NCI-H345 treated with DMSO at 0.1 percent for 48 hours (cell line): Measurements from ENCODE around the gene C12orf57.

Experiments used
- DNase-seq: peaks from one replicate; lab custom pipeline; 2025; ENCODE audit not compliant: unreplicated experiment; lab: John Stamatoyannopoulos, UW

Gene C12orf57

DNA sequence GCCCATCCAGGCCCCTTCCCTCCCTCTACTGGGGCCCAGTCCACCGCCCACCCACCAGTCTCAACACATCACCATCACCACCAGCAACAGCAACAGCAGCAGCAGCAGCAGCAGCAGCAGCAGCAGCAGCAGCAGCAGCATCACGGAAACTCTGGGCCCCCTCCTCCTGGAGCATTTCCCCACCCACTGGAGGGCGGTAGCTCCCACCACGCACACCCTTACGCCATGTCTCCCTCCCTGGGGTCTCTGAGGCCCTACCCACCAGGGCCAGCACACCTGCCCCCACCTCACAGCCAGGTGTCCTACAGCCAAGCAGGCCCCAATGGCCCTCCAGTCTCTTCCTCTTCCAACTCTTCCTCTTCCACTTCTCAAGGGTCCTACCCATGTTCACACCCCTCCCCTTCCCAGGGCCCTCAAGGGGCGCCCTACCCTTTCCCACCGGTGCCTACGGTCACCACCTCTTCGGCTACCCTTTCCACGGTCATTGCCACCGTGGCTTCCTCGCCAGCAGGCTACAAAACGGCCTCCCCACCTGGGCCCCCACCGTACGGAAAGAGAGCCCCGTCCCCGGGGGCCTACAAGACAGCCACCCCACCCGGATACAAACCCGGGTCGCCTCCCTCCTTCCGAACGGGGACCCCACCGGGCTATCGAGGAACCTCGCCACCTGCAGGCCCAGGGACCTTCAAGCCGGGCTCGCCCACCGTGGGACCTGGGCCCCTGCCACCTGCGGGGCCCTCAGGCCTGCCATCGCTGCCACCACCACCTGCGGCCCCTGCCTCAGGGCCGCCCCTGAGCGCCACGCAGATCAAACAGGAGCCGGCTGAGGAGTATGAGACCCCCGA, 7.0 kb upstream of the C12orf57 start:
- no peak for DNase-seq

DNA sequence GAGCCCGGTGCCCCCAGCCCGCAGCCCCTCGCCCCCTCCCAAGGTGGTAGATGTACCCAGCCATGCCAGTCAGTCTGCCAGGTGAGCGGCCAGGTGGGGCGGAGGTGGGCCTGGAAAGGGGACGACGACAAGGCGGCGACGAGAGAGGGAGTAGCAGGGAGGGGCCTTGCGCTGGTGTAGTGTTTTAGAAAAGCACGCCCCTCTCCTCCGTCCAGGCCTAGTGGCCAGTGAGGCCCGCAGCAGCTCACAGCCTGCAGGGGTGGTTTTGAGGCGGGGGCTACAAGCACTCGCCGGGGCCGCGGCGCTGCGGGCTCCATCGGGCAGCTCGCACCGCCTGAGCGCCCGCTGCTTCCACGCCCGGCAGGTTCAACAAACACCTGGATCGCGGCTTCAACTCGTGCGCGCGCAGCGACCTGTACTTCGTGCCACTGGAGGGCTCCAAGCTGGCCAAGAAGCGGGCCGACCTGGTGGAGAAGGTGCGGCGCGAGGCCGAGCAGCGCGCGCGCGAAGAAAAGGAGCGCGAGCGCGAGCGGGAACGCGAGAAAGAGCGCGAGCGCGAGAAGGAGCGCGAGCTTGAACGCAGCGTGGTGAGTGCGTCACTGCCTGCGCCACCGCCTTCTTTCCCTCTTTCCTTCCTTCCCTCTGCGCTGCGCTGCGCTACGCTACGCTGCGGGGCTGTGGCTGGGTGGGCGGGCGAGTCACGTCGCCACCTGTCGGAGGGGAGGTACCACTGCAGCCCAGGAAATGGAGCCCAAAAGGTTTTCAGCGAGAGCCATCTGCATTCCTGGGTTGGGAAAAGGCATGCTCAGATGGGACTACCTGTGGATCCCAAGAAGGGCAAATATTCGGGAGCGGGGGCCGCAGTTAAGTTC, 6.1 kb upstream of the C12orf57 start:
- peak; percentile 91 for DNase-seq

DNA sequence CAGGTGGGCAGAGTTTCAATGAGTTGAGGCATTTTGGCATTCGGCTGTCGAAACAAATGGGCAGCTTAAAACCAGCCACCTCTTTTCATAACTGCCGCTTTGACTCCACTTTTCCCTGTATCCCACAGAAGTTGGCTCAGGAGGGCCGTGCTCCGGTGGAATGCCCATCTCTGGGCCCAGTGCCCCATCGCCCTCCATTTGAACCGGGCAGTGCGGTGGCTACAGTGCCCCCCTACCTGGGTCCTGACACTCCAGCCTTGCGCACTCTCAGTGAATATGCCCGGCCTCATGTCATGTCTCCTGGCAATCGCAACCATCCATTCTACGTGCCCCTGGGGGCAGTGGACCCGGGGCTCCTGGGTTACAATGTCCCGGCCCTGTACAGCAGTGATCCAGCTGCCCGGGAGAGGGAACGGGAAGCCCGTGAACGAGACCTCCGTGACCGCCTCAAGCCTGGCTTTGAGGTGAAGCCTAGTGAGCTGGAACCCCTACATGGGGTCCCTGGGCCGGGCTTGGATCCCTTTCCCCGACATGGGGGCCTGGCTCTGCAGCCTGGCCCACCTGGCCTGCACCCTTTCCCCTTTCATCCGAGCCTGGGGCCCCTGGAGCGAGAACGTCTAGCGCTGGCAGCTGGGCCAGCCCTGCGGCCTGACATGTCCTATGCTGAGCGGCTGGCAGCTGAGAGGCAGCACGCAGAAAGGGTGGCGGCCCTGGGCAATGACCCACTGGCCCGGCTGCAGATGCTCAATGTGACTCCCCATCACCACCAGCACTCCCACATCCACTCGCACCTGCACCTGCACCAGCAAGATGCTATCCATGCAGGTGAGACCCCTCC, 5.2 kb upstream of the C12orf57 start:
- no peak for DNase-seq

DNA sequence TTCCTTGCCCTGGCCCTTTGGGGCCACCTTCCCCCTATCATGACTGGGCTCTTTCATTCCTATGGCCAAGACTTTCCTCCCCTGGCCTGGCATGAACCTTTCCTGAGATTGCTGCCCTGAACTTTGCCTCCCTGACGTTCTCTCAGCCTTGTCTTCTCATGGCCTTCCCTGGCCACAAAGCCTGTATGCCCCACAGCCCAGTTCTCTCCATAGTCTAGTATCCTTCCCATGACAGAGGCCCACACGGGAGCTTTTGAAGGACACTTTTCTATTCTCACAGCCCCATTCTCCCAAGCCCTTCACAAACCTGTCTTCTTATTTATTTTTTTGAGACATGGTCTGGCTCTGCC, 4.7 kb upstream of the C12orf57 start:
- DNase-seq: no peak

DNA sequence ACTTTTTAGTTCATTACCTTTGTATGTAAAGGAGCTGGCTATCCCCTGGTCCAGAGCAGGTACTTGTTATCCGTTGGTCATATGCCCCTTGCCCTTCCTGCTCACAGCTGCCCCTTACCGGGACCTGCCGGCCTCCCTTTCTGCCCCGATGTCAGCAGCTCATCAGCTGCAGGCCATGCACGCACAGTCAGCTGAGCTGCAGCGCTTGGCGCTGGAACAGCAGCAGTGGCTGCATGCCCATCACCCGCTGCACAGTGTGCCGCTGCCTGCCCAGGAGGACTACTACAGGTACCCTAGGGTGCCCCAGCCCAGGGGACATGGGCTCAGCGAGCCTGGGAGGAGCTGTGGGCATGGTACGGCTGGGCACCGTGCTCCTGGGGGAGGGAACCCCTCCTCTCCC, 2.6 kb upstream of the C12orf57 start:
- DNase-seq: no peak

DNA sequence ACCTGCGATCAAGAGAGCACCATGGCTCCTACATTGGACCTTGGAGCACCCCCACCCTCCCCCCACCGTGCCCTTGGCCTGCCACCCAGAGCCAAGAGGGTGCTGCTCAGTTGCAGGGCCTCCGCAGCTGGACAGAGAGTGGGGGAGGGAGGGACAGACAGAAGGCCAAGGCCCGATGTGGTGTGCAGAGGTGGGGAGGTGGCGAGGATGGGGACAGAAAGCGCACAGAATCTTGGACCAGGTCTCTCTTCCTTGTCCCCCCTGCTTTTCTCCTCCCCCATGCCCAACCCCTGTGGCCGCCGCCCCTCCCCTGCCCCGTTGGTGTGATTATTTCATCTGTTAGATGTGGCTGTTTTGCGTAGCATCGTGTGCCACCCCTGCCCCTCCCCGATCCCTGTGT, 2.0 kb upstream of the C12orf57 start:
- DNase-seq: no peak

DNA sequence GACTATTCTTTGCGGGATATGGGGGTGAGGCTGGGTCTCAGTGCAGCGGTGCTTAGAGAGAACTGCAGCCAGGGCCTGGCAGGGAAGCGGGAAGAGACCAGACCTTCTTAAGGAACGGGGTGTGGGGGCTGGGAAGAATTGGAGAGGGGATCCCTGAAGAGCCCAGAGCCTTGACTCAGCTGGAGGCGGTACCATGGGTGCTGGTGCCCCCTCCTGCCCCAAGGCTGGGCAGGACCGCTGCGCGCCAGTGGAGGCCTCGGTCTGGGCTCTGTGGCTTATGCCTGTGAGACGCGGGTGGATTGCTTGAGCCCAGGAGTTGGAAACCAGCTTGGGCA, 1.5 kb upstream of the C12orf57 start:
- DNase-seq: no peak

DNA sequence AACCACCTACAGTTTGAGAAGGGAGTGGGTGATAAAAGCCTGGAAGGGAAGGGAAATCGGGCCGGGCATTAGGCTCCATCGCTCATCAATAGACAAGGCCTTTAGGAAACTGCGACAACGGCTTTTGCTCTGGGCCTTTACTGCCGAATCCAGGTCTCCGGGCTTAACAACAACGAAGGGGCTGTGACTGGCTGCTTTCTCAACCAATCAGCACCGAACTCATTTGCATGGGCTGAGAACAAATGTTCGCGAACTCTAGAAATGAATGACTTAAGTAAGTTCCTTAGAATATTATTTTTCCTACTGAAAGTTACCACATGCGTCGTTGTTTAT, 467 bp upstream of the C12orf57 start:
- peak; percentile 91 for DNase-seq

DNA sequence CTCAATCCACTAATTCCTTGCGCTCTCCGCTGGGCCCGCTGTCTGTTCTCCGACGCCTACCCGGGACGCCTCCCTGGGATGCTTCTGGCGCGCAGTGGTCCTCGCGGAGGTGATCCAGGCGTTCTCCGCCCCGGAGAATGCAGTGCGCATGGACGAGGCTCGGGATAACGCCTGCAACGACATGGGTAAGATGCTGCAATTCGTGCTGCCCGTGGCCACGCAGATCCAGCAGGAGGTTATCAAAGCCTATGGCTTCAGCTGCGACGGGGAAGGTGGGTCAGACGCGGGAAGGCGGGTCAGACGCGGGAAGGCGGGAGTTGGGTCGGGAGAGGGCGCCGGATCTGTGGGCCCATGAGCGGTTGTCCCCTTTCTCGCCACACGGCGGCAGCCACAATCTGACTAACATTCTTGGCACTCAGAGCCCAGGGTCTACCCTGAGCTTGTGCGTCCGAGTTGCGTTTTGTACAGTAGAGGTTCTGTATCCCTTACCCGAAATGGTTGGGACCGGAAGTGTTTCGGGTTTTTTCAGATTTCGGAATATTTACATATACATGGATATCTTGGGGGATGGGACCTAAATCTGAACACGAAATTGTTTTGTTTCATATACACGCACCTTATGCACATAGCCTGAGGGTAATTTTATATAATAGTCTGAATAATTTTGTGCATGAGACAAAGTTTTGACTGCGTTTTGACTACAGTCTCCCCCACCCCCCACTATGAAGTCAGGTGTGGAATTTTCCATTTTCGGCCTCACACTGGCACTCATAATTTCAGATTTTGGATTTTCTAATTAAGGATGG, 762 bp downstream of the C12orf57 start:
- DNase-seq: peak; percentile 96

DNA sequence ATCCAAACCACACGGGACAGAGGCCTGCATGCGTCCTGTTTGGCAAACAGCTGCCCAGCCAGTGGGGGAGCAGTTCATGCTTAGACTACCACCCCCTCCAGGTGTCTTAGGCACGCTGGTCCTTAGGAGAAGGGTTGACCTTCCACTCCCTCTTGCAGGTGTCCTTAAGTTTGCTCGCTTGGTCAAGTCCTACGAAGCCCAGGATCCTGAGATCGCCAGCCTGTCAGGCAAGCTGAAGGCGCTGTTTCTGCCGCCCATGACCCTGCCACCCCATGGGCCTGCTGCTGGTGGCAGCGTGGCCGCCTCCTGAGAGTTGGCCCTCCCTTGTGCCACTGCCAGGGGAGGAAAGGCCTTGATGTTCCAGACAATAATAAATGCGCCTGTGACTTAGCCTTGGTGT, 1.8 kb downstream of the C12orf57 start:
- DNase-seq: no peak

DNA sequence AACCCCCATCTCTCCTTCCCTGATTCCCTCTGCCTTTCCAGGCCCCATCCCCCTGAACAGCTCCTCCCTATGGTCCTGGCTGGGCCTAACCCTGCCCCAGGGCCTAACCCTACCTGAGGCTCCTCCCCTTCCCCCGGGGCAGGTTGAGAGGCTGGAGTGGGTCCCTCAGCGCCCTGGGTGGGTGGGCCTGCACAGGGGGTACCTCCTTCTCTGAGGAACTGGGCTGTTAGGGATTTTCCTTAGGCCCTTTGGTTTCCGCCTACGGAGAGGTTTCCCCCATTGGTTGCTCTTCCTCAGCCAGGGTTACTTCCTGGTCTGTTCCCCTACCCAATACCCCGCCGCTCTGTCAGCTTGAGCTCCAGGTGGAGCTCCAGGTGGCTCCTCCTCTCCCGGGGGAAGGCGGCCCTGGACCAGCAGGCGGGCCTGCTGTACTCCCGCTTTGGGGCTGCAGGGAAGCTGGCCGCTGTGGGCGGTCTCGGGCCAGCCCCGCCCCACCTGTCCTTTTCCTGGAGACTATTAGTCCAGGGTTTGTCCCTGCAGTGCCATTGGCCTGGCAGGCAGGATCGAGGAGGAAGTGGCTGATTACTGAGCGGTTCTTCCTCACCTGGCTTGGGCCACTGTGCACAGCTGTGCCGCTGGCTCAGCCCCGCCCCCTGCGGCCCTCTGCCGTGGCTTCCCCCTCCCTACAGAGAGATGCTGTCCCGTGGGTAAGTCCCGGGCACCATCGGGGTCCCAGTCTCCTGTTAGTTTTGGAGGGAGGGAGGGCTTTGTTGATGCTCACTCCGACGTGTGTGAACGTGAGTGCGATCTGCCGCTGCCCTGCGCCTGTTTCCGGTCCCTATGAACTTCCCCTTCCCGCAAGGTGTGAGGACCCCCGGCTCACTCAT, 2.5 kb downstream of the C12orf57 start:
- DNase-seq: peak; percentile 92

DNA sequence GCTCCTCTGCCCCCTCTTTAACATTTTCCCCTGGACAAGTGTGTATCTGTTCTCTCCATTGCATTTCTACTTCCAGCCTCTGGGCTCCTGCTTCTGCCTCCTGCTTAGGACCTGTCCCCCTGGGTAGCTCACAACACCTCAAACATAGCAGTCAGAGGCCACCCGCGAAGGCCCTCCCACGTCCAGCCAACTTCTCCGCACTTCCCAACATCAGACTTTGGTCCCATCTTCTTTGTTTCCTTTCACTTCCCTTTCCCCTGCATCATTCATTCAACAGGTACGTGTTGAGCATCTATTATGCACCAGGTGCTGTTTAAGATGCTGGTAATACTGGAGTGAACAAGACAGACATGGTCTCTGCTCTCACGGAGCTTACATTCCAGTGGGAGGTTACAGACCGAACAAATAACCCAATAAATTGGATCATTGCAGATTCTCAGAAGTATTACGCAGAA, 3.1 kb downstream of the C12orf57 start:
- DNase-seq: no peak

DNA sequence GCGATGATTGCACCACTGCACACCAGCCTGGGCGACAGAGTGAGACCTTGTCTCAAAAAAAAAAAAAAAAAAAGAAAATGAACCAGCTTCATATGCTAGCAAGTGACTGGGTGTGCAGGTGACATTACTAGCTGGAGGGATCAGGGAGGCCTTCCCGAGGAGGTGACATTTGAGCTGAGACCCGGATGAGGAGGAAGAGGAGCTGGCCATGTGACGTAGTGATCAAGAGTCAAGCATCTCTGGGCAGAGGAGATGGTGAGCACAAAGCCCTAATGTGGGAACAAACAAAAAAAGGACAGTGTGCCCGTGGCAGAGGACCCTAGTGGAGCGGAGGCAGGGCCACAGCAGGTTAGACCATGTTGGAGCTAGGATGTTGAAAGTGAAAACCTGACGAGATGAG, 3.8 kb downstream of the C12orf57 start:
- DNase-seq: no peak

DNA sequence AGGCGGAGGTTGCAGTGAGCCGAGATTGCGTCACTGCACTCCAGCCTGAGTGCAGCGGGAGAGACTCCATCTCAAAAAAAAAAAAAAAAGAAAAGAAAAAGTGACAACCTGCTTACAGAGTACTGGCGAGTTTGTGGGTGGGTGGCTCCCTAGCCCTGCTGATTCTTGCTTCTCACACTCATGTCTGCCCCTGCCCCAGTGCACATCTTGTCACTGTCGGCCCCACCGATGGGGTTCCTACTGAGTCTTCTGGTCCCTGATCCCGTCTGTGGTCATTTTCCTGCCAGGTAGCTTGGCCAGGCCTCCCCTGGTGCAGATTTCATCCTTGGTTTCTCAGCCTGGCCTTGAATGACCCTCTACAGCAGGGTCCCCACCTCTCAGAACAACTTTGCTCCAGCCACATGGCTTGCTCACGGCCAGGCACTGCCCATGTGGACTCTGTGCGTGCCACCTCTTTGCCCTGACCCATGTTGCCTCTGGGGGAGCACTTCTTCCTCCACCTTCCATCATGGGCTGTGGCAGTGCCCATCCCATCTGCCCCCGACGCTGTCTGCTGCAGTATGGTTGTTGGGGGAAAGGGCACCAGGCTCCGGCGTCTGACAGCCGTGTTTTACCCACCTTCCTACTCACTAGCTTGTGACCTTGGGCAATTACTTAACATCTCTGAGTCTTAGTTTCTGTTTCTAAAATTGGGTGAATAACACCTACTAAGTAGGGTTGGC, 5.2 kb downstream of the C12orf57 start:
- no peak for DNase-seq

DNA sequence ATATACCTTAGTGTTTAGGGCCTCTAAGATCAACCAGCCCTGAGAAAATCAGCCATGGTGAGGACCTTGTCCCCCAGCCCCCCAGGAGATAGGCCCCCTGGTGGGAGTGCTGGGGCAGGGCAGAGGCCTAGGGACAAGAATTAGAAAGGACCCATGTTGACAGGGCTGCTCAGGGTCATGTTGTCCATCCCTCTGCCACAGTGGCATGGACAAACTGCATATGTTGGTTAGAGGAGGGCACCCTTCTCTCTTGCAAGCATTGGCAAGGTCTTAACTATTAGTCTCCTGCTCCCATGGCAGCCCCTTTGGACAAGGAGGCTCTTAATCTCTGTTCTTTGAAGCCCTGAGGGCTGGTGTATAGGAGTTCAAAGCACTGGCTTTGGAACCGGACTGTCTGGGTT, 6.6 kb downstream of the C12orf57 start:
- no peak for DNase-seq

DNA sequence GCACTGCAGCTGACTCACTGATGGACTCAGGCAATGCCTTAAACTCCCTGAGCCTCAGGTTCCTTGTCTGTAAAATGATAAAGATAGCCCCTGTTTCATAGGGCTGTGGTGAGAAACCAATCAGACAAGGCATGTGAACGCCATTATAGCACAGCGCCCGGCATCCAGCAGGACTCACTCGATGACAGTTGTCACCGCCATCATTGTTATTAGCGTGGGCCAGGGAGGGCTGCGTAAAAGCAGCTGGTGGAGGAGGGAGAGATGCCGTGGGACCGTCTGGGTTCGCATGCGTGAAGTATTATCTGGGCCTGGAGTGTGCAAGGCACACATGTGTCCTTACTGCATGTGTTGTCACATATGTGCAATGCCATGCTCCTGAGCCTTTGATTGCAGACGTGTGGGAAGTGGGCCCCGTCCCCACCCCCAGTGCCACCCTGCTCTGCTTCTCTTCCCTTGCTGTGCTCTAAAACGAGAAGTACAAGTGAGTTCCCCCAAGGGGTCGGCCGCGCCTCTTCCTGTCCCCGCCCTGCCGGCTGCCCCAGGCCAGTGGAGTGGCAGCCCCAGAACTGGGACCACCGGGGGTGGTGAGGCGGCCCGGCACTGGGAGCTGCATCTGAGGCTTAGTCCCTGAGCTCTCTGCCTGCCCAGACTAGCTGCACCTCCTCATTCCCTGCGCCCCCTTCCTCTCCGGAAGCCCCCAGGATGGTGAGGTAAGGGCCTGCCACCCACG, 7.2 kb downstream of the C12orf57 start, which contains the start of gene PTPN6:
Gene PTPN6 (plus strand): TSS at position 546 of the 730 bp plus-strand sequence. CDS start 157 bp downstream, at position 703.
- DNase-seq: no peak

DNA sequence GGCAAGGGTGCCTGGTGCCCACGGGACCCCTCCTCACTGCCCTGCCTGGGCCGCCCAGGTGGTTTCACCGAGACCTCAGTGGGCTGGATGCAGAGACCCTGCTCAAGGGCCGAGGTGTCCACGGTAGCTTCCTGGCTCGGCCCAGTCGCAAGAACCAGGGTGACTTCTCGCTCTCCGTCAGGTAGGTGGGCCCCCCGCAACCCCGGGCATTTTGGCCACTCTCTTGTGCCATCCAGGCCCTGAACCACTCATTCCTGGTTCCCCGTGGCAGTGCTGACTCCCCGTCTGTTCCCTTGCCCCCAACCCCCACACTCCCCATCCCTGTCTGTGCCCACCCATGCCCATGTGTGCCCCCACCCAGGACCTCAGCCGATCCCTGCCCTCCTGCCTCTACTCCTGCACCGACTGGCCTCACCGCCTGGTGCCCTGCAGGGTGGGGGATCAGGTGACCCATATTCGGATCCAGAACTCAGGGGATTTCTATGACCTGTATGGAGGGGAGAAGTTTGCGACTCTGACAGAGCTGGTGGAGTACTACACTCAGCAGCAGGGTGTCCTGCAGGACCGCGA, 7.8 kb downstream of the C12orf57 start:
- DNase-seq: no peak
